A673 (cell line): ENCODE data around the gene FBXO22. TPM values are rescaled to one million over a fixed set of nuclear protein-coding genes. Genes with fewer than 3 reads are reported as not detected.

ENCODE experiments used
- BruUV-seq: library from RNA; stranded (reverse); fragments of 400-500 nt; replicated peaks from 2 replicates; lab custom pipeline; 2021; lab: Mats Ljungman, UMichigan
- CTCF ChIA-PET: fragments of 300-600 bp; sonication (Branson Sonifier 250); formaldehyde crosslinking; loops from one replicate; lab custom pipeline; 2022; ENCODE audit warnings: antibody characterized with exemption; lab: Charles Lee
- POLR2A ChIA-PET: fragments of 300-600 bp; sonication (Branson Sonifier 250); formaldehyde crosslinking; loops from one replicate; lab custom pipeline; 2022; ENCODE audit warnings: antibody characterized with exemption; ENCODE audit not compliant: low non-redundant PET; lab: Charles Lee
- DNase-seq: peaks from one replicate; pipeline ENCODE4 v3.0.0-alpha.2; 2015; ENCODE audit warnings: low spot score
- H3K27ac ChIP-seq: fragments of 200-600 bp; sonication (generic); 2 replicates; pipeline ENCODE4 v1.5.1; 2016; ENCODE audit warnings: mixed run types, low read depth, mild to moderate bottlenecking, mixed read lengths, antibody characterized with exemption, low read length; ENCODE audit not compliant: poor library complexity, severe bottlenecking
- H3K27me3 ChIP-seq: fragments of 200-600 bp; sonication (generic); replicated peaks from 2 replicates; pipeline ENCODE4 v1.6.1; 2017; ENCODE audit warnings: mixed run types, low read depth, mild to moderate bottlenecking, mixed read lengths, antibody characterized with exemption, low read length; ENCODE audit not compliant: insufficient read depth, poor library complexity
- H3K36me3 ChIP-seq: fragments of 200-600 bp; sonication (generic); 2 replicates; pipeline ENCODE4 v1.6.1; 2016; ENCODE audit warnings: mixed run types, mild to moderate bottlenecking, mixed read lengths, antibody characterized with exemption, low read length; ENCODE audit not compliant: insufficient read depth, poor library complexity, severe bottlenecking
- H3K4me1 ChIP-seq: fragments of 200-600 bp; sonication (generic); 2 replicates; pipeline ENCODE4 v1.6.1; 2017; ENCODE audit warnings: mixed run types, mild to moderate bottlenecking, mixed read lengths, antibody characterized with exemption, low read length; ENCODE audit not compliant: insufficient read depth, poor library complexity, severe bottlenecking
- H3K4me3 ChIP-seq: fragments of 200-600 bp; sonication (generic); 2 replicates; pipeline ENCODE4 v1.5.1; 2016; ENCODE audit warnings: low read depth, mixed run types, mild to moderate bottlenecking, mixed read lengths, low read length; ENCODE audit not compliant: poor library complexity, severe bottlenecking
- H3K9me3 ChIP-seq: fragments of 200-600 bp; sonication (generic); 2 replicates; pipeline ENCODE4 v1.6.1; 2016; ENCODE audit warnings: mixed run types, low read depth, mild to moderate bottlenecking, mixed read lengths, antibody characterized with exemption, low read length; ENCODE audit not compliant: poor library complexity, severe bottlenecking
- EZH2 ChIP-seq: fragments of 200-600 bp; sonication (generic); IDR thresholded peaks from 2 replicates; pipeline ENCODE4 v1.6.1; 2017; ENCODE audit warnings: borderline replicate concordance, low read depth, mild to moderate bottlenecking, mixed read lengths, antibody characterized with exemption, low read length; ENCODE audit not compliant: poor library complexity, severe bottlenecking
- intact Hi-C: fragments of 100-400 bp; cut with micrococcal nuclease; formaldehyde crosslinking; loops from one replicate; pipeline ENCODE4 v1.10.0; 2022; ENCODE audit not compliant: unreplicated experiment
- total RNA-seq: library from RNA; stranded (reverse); gene quantifications from 2 replicates; pipeline ENCODE4 v1.2.3, GENCODE V29; 2021
- TF ChIP-seq, protein P1 (sequence below): fragments of 300-800, 200-600 bp; sonication (generic); conservative IDR thresholded peaks from 2 replicates; pipeline ENCODE4 v1.5.1; 2017; ENCODE audit warnings: low read depth, mild to moderate bottlenecking, antibody characterized with exemption, low read length, moderate library complexity, mixed read lengths

The FBXO22 gene
- total RNA-seq, 1 experiment from 2014 or later: 59.0 TPM

DNA sequence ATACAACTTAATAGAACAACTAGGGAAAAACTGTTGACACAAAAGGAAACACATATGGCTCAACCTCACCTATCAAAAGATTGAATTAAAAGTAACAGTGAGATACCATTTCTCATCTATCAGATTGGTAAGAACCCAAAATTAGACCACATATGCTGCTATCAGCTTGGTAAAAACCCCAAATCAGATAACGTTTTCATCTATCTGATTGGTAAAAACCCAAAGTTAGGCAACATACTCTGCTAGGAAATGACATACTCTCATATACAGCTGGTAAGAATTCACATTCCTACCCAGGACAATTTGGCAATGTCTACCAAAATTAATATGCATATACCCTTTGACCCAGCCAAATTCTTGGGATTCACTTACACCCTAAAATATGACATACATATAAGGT is 82.3 kb downstream of the FBXO22 start:
- no TSS peak for BruUV-seq
- ChIA-PET CTCF (no interaction called here), POLR2A (no interaction called here)
- no peak overlapping the region for H3K4me3 ChIP-seq
- no peak overlapping the region for H3K27ac ChIP-seq
- intact Hi-C loops: no loop called here
- no peaks in the 10 kb centered on the region for H3K4me1 ChIP-seq
- no peaks in the 10 kb centered on the region for H3K9me3 ChIP-seq
- no peak for DNase-seq
- TF ChIP-seq, protein P1, sequence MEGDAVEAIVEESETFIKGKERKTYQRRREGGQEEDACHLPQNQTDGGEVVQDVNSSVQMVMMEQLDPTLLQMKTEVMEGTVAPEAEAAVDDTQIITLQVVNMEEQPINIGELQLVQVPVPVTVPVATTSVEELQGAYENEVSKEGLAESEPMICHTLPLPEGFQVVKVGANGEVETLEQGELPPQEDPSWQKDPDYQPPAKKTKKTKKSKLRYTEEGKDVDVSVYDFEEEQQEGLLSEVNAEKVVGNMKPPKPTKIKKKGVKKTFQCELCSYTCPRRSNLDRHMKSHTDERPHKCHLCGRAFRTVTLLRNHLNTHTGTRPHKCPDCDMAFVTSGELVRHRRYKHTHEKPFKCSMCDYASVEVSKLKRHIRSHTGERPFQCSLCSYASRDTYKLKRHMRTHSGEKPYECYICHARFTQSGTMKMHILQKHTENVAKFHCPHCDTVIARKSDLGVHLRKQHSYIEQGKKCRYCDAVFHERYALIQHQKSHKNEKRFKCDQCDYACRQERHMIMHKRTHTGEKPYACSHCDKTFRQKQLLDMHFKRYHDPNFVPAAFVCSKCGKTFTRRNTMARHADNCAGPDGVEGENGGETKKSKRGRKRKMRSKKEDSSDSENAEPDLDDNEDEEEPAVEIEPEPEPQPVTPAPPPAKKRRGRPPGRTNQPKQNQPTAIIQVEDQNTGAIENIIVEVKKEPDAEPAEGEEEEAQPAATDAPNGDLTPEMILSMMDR: no peak
- no peak for TF ChIP-seq EZH2
- no peaks in the 10 kb centered on the region for H3K27me3 ChIP-seq
- H3K36me3 ChIP-seq: no peaks in the 10 kb centered on the region

DNA sequence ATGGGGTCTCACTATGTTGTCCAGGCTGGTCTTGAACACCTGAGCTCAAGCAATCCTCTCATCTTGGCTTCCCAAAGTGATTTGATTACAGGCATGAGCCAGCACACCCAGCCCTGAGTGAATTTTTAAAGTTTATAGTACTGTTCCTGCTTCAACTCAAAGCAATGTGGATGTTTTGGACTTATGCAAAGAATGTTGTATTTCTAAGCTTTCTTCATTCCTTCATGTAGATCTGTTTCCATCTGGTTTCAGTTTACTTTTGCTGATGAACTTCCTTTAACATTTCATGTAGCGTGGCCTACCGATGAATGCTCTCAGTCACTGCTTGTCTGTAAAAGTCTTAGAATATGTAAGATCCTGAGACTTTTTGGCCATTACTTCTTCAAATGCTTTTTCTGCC is 85.4 kb downstream of the FBXO22 start:
- BruUV-seq: no TSS peak
- ChIA-PET CTCF (no interaction called here), POLR2A (no interaction called here)
- no peak for DNase-seq
- H3K27ac ChIP-seq: no peak overlapping the region
- TF ChIP-seq, protein P1: no peak
- no peak for TF ChIP-seq EZH2
- H3K9me3 ChIP-seq: no peaks in the 10 kb centered on the region
- H3K36me3 ChIP-seq: no peaks in the 10 kb centered on the region
- no peaks in the 10 kb centered on the region for H3K4me1 ChIP-seq
- intact Hi-C loops: no loop called here
- no peaks in the 10 kb centered on the region for H3K27me3 ChIP-seq
- no peak overlapping the region for H3K4me3 ChIP-seq

DNA sequence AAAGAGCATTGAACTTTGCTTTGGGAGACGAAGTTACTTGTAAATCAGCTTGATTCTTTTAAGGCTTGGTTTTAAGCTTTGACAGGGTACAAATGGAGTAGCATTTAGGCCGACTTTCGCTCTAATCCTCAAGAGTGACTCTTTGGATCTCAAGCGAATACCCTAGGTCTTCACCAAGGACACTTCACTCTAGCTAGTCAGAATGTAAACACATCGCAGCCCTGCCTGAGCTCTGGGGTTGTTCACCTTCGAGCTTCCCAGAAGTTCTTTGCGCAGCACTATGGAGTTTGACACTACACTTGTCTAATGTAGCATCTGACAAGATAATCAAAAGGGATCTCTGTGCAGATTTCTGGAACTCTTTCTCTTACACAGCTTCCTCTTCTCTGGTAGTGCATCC is 86.2 kb downstream of the FBXO22 start:
- Histone ChIP-seq H3K4me3 (no peak overlapping the region), H3K4me1 (no peaks in the 10 kb centered on the region), H3K36me3 (no peaks in the 10 kb centered on the region), H3K27ac (no peak overlapping the region), H3K9me3 (no peaks in the 10 kb centered on the region), H3K27me3 (no peaks in the 10 kb centered on the region)
- no TSS peak for BruUV-seq
- intact Hi-C loops: no loop called here
- ChIA-PET CTCF (no interaction called here), POLR2A (no interaction called here)
- TF ChIP-seq EZH2: no peak
- TF ChIP-seq, protein P1: no peak
- no peak for DNase-seq

Other genes with a start within 250 kb of the FBXO22 start
- gene CSPG4, start 191.0 kb upstream of the FBXO22 start, total RNA-seq: 0.11 and 0.22 TPM in 2 replicates
- 18.1 and 21.4 TPM in 2 replicates for gene UBE2Q2, start 60.4 kb upstream of the FBXO22 start, total RNA-seq
- gene NRG4, start 108.5 kb downstream of the FBXO22 start, total RNA-seq: not detected in 2 replicates
- 0.17 TPM in 1 of 2 replicates, not detected in the other for gene TMEM266, start 156.1 kb downstream of the FBXO22 start, total RNA-seq